CD4-positive, alpha-beta T cell (primary cell): ENCODE results near the gene FRMD4B. TPM values are rescaled to one million over a fixed set of nuclear protein-coding genes. Genes with fewer than 3 reads are reported as not detected.

Experiments used
- ATAC-seq: fragments of 200-7000 bp; cut with Tn5 transposase; one replicate; pipeline ENCODE4 v1.10.0; 2022; ENCODE audit warnings: mild to moderate bottlenecking; ENCODE audit not compliant: poor library complexity
- CTCF ChIA-PET: fragments of 350-600 bp; sonication (Branson Sonifier 250); formaldehyde crosslinking; loops from one replicate; lab custom pipeline; 2021; ENCODE audit warnings: antibody characterized with exemption, inconsistent platforms; lab: Charles Lee
- POLR2A ChIA-PET: fragments of 350-600 bp; sonication (Branson Sonifier 250); formaldehyde crosslinking; loops from one replicate; lab custom pipeline; 2021; ENCODE audit warnings: antibody characterized with exemption, inconsistent platforms; lab: Charles Lee
- DNase-seq, 14 experiments: peaks; one replicate each; pipeline ENCODE4 v3.0.0-alpha.2; 2013 to 2020; ENCODE audit warnings: mixed read lengths in 2 of 14
- H3K27ac ChIP-seq, 2 donors: one replicate each; pipeline versions ENCODE4 v1.5.1 to v1.7.0; 2013; ENCODE audit warnings: low read length in 2 of 2, low read depth in 1 of 2, mild to moderate bottlenecking in 1 of 2
- H3K27me3 ChIP-seq, 2 experiments: 1 replicate in 1 of 2; 2 replicates in 1 of 2; pipeline versions ENCODE4 v1.6.1 to v1.7.0; 2013; ENCODE audit warnings: low read length in 2 of 2, control low read depth in 1 of 2, mild to moderate bottlenecking in 1 of 2, moderate library complexity in 1 of 2; ENCODE audit not compliant: insufficient read depth in 2 of 2, control insufficient read depth in 1 of 2
- H3K36me3 ChIP-seq: one replicate; pipeline ENCODE4 v1.6.1; 2013; ENCODE audit warnings: low read length, control low read depth; ENCODE audit not compliant: insufficient read depth
- H3K4me1 ChIP-seq: one replicate; pipeline ENCODE4 v1.6.1; 2013; ENCODE audit warnings: low read length, control low read depth; ENCODE audit not compliant: insufficient read depth
- H3K4me3 ChIP-seq: one replicate; pipeline ENCODE4 v1.5.1; 2013; ENCODE audit warnings: mild to moderate bottlenecking, low read length, moderate library complexity
- H3K9me3 ChIP-seq, 2 experiments: 1 replicate in 1 of 2; 2 replicates in 1 of 2; pipeline versions ENCODE4 v1.6.1 to v1.7.0; 2013; ENCODE audit warnings: low read length in 2 of 2, mild to moderate bottlenecking in 2 of 2, control low read depth in 1 of 2, moderate library complexity in 1 of 2; ENCODE audit not compliant: control insufficient read depth in 1 of 2, insufficient read depth in 1 of 2
- H3K27ac Mint-ChIP-seq: one replicate; pipeline ENCODE4 v1.8.0; 2020; ENCODE audit warnings: mixed read lengths
- H3K27me3 Mint-ChIP-seq: one replicate; pipeline ENCODE4 v1.8.0; 2021; ENCODE audit warnings: mixed read lengths
- H3K36me3 Mint-ChIP-seq: one replicate; pipeline ENCODE4 v1.8.0; 2021; ENCODE audit warnings: low read depth, mixed read lengths
- H3K4me1 Mint-ChIP-seq: one replicate; pipeline ENCODE4 v1.8.0; 2021; ENCODE audit warnings: low read depth, mixed read lengths
- H3K4me3 Mint-ChIP-seq: one replicate; pipeline ENCODE4 v1.8.0; 2020; ENCODE audit warnings: mild to moderate bottlenecking, mixed read lengths
- H3K9me3 Mint-ChIP-seq: one replicate; pipeline ENCODE4 v1.8.0; 2020; ENCODE audit warnings: mixed read lengths
- intact Hi-C, 2 experiments: fragments of 100-400 bp; cut with DNase I in 1 of 2; cut with micrococcal nuclease in 1 of 2; formaldehyde crosslinking; loops; one replicate each; pipeline versions ENCODE4 v1.15.1 to v1.9.0; 2023 to 2025; cut with DNase I, micrococcal nuclease
- total RNA-seq, 174 experiments: library from RNA in 2 of 174; stranded (reverse) in 2 of 174; gene quantifications; one replicate each; pipeline ENCODE4 v1.2.3 and lab custom pipeline; 2021 to 2026
- TF ChIP-seq, protein P1 (sequence below): fragments of 200-600 bp; IDR thresholded peaks from one replicate; pipeline ENCODE4 v1.8.0; 2022; ENCODE audit warnings: antibody characterized with exemption, mild to moderate bottlenecking

The FRMD4B gene
- total RNA-seq, 2 experiments from 2014 or later = 5.5 to 7.7 TPM

DNA sequence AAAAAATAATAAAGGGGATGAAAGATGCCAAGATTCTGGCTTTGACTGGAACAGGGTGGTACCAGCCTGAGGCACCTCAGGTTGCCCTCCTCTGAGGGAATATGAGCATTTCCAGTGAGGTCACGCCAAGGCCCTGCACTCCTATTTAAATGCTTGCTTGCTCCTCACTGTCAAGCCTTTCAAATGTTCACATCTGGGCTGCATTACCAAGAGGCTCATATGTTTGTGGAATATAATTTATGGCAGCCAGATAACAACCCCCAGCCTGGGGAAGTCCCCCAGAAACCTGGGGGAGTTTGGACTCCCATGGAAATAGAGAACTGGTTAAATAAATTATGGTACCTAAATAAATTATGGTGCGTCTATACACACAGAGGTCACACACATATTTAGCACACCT is 88.4 kb downstream of the FRMD4B start:
- DNase-seq (no peak), ATAC-seq (no peak)
- H3K9me3 ChIP-seq = no peaks in the 10 kb centered on the region
- Mint-ChIP-seq H3K4me3 (no peak overlapping the region), H3K9me3 (no peaks in the 10 kb centered on the region), H3K4me1 (no peaks in the 10 kb centered on the region), H3K27me3 (no peaks in the 10 kb centered on the region), H3K36me3 (no peaks in the 10 kb centered on the region), H3K27ac (no peak overlapping the region)
- H3K27ac ChIP-seq = no peak overlapping the region
- ChIA-PET CTCF (interaction anchor here (1.3 kb wide), 1 partner anchor 9 kb away, joined by 4 read pairs; no protein-coding TSS in a partner anchor), POLR2A (no interaction called here)
- no peak overlapping the region for H3K4me3 ChIP-seq
- intact Hi-C loops = no loop called here
- H3K27me3 ChIP-seq = no peaks in the 10 kb centered on the region
- no peaks in the 10 kb centered on the region for H3K4me1 ChIP-seq
- TF ChIP-seq, protein P1, sequence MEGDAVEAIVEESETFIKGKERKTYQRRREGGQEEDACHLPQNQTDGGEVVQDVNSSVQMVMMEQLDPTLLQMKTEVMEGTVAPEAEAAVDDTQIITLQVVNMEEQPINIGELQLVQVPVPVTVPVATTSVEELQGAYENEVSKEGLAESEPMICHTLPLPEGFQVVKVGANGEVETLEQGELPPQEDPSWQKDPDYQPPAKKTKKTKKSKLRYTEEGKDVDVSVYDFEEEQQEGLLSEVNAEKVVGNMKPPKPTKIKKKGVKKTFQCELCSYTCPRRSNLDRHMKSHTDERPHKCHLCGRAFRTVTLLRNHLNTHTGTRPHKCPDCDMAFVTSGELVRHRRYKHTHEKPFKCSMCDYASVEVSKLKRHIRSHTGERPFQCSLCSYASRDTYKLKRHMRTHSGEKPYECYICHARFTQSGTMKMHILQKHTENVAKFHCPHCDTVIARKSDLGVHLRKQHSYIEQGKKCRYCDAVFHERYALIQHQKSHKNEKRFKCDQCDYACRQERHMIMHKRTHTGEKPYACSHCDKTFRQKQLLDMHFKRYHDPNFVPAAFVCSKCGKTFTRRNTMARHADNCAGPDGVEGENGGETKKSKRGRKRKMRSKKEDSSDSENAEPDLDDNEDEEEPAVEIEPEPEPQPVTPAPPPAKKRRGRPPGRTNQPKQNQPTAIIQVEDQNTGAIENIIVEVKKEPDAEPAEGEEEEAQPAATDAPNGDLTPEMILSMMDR = no peak
- no peaks in the 10 kb centered on the region for H3K36me3 ChIP-seq

DNA sequence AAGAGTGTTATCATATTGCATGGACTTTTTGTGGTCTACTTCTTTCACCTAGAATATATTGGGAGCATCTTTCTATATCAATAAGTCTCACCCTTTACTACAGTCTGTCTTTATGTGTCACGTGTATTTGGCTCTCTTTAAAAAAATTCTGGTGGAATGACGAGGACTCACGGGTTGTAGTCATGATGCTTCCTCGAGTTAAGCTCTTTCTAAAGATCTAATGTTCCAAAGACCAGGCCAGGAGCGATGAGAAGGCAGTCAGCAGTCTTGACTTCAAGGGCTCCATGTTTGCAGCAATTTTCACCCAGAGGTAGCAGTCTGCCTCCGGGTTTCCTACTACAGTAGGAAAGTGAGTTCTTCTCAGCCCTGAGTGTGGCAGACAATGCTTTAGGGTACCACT is 88.9 kb downstream of the FRMD4B start:
- no peak for ATAC-seq
- ChIA-PET CTCF (interaction anchor here (0.7 kb wide), 1 partner anchor 60 kb away, joined by 3 read pairs; no protein-coding TSS in a partner anchor), POLR2A (no interaction called here)
- no peaks in the 10 kb centered on the region for H3K4me1 ChIP-seq
- TF ChIP-seq, protein P1 = no peak
- Mint-ChIP-seq H3K27me3 (no peaks in the 10 kb centered on the region), H3K36me3 (no peaks in the 10 kb centered on the region), H3K4me3 (no peak overlapping the region), H3K4me1 (no peaks in the 10 kb centered on the region), H3K27ac (no peak overlapping the region), H3K9me3 (no peaks in the 10 kb centered on the region)
- H3K36me3 ChIP-seq = no peaks in the 10 kb centered on the region
- no peaks in the 10 kb centered on the region for H3K9me3 ChIP-seq
- intact Hi-C loops = no loop called here
- no peak for DNase-seq
- no peak overlapping the region for H3K27ac ChIP-seq
- no peaks in the 10 kb centered on the region for H3K27me3 ChIP-seq
- no peak overlapping the region for H3K4me3 ChIP-seq

DNA sequence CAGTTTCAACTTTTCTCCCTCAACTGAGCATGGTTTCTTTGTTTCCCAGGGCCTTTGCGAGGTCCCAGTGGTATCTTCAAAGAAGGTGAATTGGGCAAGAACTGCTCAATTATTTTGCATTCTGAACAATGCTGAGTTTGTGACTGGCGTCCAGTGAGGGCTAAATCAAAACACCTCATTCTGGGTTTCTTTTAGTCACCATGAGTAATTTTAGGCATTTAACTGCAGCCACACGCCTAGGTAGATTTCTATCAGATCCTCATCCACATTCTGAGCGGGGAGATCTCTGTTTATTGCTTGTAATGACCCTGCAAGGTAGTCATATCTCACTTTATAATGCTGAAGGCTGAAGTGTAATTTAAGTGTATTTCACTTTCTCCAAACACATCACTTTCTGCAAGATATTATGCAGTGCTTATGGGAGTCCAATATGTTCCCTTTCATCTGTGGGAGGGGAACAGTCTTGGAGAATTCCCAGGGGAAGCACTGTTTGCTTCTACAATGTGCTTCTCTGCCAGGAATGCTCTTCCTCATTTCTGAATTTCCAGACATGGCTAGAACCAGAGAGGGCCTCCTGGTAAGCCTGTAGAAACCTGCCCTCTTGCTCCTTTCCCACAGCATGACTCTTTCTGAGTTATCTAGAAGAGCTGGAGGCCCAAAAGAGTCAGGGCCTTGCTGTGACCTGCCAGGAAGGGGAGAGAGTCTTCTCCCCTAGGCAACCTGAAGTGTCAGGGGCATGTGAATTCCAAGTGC is 91.7 kb downstream of the FRMD4B start:
- intact Hi-C loops = no loop called here

More for the DNA sequence above, 91.7 kb downstream of the FRMD4B start:
- TF ChIP-seq, protein P1 = no peak
- Histone ChIP-seq H3K9me3 (no peaks in the 10 kb centered on the region), H3K27ac (no peak overlapping the region), H3K27me3 (no peaks in the 10 kb centered on the region), H3K36me3 (no peaks in the 10 kb centered on the region), H3K4me1 (no peaks in the 10 kb centered on the region), H3K4me3 (no peak overlapping the region)
- Mint-ChIP-seq H3K4me1 (no peaks in the 10 kb centered on the region), H3K36me3 (no peaks in the 10 kb centered on the region), H3K27ac (no peak overlapping the region), H3K27me3 (no peaks in the 10 kb centered on the region), H3K9me3 (no peaks in the 10 kb centered on the region), H3K4me3 (no peak overlapping the region)
- ChIA-PET CTCF (interaction anchor here (0.8 kb wide), 1 partner anchor 12 kb away, joined by 3 read pairs; no protein-coding TSS in a partner anchor), POLR2A (no interaction called here)
- DNase-seq (no peak), ATAC-seq (no peak)
